ENCODE results near the gene LCK. TPM values are rescaled to one million over a fixed set of nuclear protein-coding genes. Genes with fewer than 3 reads are reported as not detected.
"Not testable (repeated sequence)": the region's sequence is repeated elsewhere in the genome, so short reads cannot be mapped to it uniquely, and the experiment has no call there.

Gene LCK
- total RNA-seq, 1 experiment from 2014 or later: not detected

DNA sequence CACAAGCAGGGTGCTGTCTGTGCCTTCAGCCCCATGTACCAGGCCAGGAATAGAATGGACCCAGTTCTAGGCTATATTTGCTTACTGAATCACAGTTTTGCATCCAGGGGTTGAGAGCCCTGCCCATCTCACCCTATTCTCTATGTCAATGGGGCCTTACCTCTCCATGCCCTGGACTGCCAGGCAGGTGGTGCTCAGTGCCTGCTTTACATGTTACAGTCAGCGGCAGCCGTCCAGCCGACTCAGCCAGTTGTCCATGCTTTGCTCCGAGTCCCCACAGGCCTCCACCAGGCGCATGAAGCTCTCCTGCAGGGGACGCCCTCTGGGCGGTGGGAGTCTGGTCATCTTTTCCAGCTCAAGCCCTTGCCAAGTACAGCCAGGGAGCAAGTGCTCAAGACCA, 16.3 kb upstream of the LCK start:
- peak; percentile 20 for DNase-seq (ENCODE audit: low spot score)
- in situ Hi-C loops (cut with HindIII; ENCODE audit: low sequenced_read_pairs): no loop called here

GRCh38 chr1:32239337-32239736, 11.7 kb upstream of the LCK start:
- peak; percentile 16 for DNase-seq (ENCODE audit: low spot score)
- in situ Hi-C loops (cut with HindIII; ENCODE audit: low sequenced_read_pairs): no loop called here

- in situ Hi-C loops (cut with HindIII; ENCODE audit: low sequenced_read_pairs): no loop called here
- DNase-seq (ENCODE audit: low spot score): no peak
These were observed 11.3 kb upstream of the LCK start for GRCh38 chr1:32239790-32240139.

DNA sequence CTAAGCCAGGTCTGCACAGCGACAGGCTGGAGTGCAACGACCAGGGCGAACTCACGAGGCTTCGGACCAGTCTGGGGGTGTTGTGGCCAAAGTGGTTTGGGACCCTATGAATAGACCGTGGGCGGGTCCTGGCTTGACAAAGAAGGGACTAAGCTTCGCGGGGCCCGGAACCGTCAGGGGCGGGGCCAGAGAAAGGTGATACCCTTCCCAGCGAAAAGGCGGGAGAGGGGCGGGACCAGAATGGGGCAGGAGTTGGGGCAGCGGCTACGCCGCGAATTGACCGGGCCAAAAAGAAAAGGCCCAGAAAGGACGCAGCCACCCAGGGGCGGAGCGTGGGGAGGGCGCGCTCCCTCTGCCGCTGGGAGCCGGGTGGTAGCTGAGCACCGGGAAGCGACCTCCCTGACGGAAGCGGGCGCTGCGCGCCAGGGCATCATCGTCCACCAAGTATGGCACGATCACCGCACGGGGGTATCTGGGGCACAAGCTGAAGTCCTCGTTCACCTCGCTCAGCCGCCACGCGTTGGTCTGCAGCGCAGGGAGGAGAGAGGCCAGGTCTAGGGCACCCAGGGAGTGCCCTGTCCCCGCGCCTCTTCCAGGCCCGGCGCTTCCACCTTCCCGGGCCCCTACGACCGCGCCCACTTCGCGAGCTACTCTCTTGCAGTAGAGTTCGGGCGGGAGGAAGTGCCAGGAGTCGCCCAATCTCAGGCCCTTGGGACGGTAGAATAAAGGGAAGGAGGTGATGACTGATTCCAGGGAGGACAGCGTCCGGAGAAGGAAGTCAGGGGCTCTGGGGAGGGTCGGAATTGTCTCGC, 10.7 kb upstream of the LCK start:
- in situ Hi-C loops (cut with HindIII; ENCODE audit: low sequenced_read_pairs): no loop called here
- DNase-seq (ENCODE audit: low spot score): peak; percentile 33

DNA sequence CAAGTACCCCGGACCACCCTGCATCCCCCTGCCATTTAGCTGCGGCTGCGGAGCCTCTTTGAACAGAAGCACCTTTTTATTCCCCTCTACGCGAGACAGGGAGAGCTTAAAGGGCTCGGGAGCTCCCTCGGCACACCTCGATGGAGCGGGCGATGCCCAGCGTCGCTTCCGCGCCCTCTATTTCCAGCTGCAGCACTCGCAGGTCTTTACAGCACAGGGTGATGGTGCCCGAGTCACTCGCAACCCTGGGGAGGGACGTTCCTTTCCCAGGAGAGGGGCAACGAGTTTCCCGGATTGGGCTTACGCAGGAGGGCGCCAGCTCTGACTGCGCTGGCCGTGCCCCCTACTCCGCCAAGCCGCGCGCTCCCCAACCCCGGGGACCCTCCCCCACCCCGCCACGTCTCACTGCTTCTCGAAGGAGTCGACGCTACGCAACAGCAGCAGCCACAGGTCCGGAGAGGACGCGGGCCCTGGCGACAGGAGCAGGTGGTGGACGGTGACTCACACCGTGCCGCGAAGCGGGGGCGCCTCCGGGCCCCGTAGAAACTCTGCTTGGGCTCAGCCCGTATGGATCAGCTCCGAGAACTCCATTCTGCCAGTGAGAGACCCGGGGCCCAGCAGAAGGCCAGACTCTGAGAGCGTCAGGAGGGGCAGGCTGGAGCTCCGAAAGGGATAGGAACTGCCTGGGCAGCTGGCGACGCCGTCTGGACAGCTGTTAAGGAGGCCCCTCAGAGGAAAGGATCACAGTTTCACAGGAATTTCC, 9.9 kb upstream of the LCK start:
- in situ Hi-C loops (cut with HindIII; ENCODE audit: low sequenced_read_pairs): no loop called here
- DNase-seq (ENCODE audit: low spot score): no peak

DNA sequence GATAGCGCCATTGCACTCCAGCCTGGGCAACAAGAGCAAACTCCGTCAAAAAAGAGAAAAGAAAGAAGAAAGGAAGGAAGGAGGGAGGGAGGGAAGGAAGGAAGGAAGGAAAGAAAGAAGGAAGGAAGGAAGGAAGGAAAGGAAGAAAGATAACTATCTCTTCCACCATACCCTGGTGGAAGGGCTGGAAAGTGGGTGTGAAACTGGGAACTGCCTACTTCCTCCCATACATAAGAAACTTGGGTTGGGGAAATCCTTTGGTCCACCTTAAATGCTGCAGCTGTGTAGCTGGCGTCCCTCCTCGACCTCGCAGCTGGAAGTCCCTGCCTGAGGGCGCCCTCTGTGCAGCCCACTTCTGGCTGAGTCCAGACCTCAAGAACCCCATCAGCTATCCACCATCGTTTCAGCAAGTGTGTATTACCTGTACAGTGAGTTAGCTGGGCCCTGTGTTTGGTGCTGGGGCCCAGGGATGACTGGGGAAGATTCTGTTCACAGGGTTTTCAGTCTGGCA, 8.7 kb upstream of the LCK start:
- in situ Hi-C loops (cut with HindIII; ENCODE audit: low sequenced_read_pairs): no loop called here
- no peak for DNase-seq (ENCODE audit: low spot score)

GRCh38 chr1:32246888-32247273, 4.2 kb upstream of the LCK start, which contains the start of gene FAM167B:
FAM167B (plus strand) TSS chr1:32247222; CDS start chr1:32247422, 200 bp downstream.
- in situ Hi-C loops (cut with HindIII; ENCODE audit: low sequenced_read_pairs): no loop called here
- no peak for DNase-seq (ENCODE audit: low spot score)

DNA sequence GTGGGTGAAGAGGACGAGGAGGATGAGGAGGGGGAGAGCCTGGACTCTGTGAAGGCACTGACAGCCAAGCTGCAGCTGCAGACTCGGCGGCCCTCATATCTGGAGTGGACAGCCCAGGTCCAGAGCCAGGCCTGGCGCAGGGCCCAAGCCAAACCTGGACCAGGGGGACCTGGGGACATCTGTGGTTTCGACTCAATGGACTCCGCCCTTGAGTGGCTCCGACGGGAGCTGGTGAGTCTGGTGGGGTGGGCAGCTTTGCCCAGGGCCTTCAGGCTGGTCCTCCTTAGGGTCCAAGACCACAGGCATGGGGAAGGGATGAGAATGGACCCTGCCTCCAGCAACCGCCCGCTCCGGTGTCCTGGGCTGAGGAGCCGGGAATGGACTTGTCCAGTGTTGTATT, 3.6 kb upstream of the LCK start:
- DNase-seq (ENCODE audit: low spot score): no peak
- in situ Hi-C loops (cut with HindIII; ENCODE audit: low sequenced_read_pairs): no loop called here

DNA sequence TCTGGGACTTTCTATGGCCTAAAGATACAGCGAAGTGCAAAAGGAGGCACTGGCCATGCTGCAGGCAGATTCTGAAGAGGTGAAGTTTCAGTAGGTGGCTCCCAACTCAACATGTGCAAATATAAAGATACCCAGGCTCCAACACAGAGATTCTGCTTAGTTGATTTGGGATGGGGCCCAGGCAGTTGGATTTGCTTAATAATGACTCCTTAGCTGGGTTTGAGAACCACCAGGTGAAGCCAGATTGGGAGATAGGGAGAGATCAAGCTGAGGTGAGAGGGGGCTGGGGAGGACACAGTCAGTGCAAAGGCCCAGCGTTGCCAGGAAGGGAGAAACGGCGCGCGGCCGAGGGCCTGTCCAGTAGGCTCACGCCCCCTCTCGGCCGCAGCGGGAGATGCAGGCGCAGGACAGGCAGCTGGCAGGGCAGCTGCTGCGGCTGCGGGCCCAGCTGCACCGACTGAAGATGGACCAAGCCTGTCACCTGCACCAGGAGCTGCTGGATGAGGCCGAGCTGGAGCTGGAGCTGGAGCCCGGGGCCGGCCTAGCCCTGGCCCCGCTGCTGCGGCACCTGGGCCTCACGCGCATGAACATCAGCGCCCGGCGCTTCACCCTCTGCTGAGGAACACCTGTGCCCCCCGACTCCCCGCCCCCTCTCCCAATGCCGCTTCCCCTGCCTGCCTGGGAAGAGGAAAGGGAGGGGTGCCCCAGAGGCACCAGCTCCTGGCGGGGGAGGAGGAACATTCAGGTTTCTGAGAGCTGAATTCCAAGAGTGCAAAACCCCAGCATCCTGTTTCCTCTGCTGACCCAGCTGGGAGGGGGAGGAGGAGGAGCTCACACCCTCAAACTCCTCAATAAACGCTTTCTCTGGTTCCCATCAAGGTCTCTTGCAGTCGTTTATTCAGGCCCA, 2.8 kb upstream of the LCK start:
- in situ Hi-C loops (cut with HindIII; ENCODE audit: low sequenced_read_pairs): no loop called here
- DNase-seq (ENCODE audit: low spot score): peak; percentile 26

- in situ Hi-C loops (cut with HindIII; ENCODE audit: low sequenced_read_pairs): no loop called here
- no peak for DNase-seq (ENCODE audit: low spot score)
These were observed 1.1 kb upstream of the LCK start for GRCh38 chr1:32249831-32250525.

GRCh38 chr1:32255072-32256071, 4.3 kb downstream of the LCK start:
- in situ Hi-C loops (cut with HindIII; ENCODE audit: low sequenced_read_pairs): no loop called here
- DNase-seq (ENCODE audit: low spot score): no peak

- in situ Hi-C loops (cut with HindIII; ENCODE audit: low sequenced_read_pairs): no loop called here
- no peak for DNase-seq (ENCODE audit: low spot score)
These were observed 5.6 kb downstream of the LCK start for GRCh38 chr1:32256473-32257226.

DNA sequence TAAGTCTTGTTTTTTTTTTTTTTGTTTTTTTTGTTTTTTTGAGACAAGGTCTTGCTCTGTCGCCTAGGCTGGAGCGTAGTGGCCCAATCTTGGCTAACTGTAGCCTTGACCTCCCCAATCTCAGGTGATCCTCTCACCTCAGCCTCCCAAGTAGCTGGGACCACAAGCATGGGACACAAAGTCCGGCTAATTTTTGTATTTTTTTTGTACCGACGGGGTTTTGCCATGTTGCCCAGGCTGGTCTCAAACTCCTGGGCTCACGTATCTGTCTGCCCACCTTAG, 6.1 kb downstream of the LCK start:
- in situ Hi-C loops (cut with HindIII; ENCODE audit: low sequenced_read_pairs): no loop called here
- DNase-seq (ENCODE audit: low spot score): no peak

DNA sequence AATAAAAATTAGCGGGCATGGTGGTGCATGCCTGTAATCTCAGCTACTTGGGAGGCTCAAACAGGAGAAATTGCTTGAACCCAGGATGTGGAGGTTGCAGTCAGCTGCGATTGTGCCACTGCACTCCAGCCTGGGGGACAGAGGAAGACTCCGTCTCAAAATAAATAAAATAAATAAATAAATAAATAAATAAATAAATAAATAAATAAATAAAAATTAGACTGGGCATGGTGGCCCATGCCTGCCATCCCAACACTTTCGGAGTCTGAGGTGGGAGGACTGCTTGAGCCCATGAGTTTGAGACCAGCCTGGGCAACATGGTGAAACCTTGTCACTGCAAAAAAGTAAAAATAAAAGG, 12.2 kb downstream of the LCK start:
- in situ Hi-C loops (cut with HindIII; ENCODE audit: low sequenced_read_pairs); DNase-seq (ENCODE audit: low spot score): not testable (repeated sequence)

GRCh38 chr1:32263744-32264143, 12.7 kb downstream of the LCK start:
- no peak for DNase-seq (ENCODE audit: low spot score)
- in situ Hi-C loops (cut with HindIII; ENCODE audit: low sequenced_read_pairs): no loop called here

DNA sequence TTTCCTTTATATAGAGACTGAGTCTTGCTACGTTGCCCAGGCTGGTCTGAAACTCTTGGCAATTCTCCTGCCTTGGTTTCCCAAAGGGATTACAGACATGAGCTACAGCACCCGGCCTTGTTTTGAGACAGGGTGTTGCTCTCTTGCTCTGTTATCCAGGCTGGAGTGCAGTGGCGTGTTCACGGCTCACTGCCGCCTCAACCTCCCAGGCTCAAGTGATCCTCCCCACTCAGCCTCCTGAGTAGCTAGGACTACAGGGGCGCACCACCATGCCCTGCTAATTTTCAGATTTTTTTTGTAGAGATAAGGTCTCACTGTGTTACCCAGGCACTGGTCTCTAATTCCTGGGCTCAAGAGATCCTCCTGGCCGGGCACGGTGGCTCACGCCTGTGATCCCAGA, 14.8 kb downstream of the LCK start:
- DNase-seq (ENCODE audit: low spot score): no peak
- in situ Hi-C loops (cut with HindIII; ENCODE audit: low sequenced_read_pairs): no loop called here

GRCh38 chr1:32266921-32267591, 16.0 kb downstream of the LCK start:
- in situ Hi-C loops (cut with HindIII; ENCODE audit: low sequenced_read_pairs): no loop called here
- no peak for DNase-seq (ENCODE audit: low spot score)
